K562 (cell line): Measurements from ENCODE around the gene ZBTB22. TPM values are rescaled to one million over a fixed set of nuclear protein-coding genes. Genes with fewer than 3 reads are reported as not detected.
A peak's percentile ranks its signal among the peaks of the same experiment; 100 is the strongest.

ENCODE experiments used
- BRD4 ChIP-seq: fragments of 200-600 bp; sonication (generic); IDR thresholded peaks from 2 replicates; pipeline ENCODE4 v1.6.1; 2017; ENCODE audit warnings: inconsistent platforms
- CBFA2T2 ChIP-seq: fragments of 450-650 bp; conservative IDR thresholded peaks from 2 replicates; pipeline ENCODE4 v1.6.1; 2017; ENCODE audit warnings: mild to moderate bottlenecking
- HEY1 ChIP-seq: fragments of 250-450 bp; sonication (Bioruptor Pico); IDR thresholded peaks from 2 replicates; pipeline ENCODE4 v1.5.0; 2020; ENCODE audit warnings: mild to moderate bottlenecking, moderate library complexity, borderline replicate concordance
- RNF2 ChIP-seq: sonication (generic); IDR thresholded peaks from 2 replicates; pipeline ENCODE4 v1.6.1; 2016
- ZC3H8 ChIP-seq: fragments of 450-650 bp; IDR thresholded peaks from 2 replicates; pipeline ENCODE4 v1.6.1; 2017
- ZNF274 ChIP-seq: IDR thresholded peaks from 2 replicates; pipeline ENCODE4 v1.6.1; 2011; ENCODE audit warnings: low read depth, mild to moderate bottlenecking, low read length, moderate library complexity, borderline replicate concordance
- polyA plus RNA-seq, 8 experiments: library from polyadenylated mRNA; depleted of rRNA in 4 of 8; stranded (reverse) in 5 of 8; unstranded in 3 of 8; fragments of >200 nt; fragmentation: Nextera tagmentation in 2 of 8; fragmentation: Illumina TruSeq in 1 of 8; extraction: Ambion mirVana in 2 of 8; extraction: Trizol in 1 of 8; gene quantifications; 2 replicates each; pipeline versions ENCODE4 v1.2.1 to v1.2.3, GENCODE V29; 2011 to 2014; ENCODE audit warnings: inconsistent platforms in 1 of 8, missing spikeins in 1 of 8
- total RNA-seq, 7 experiments: library from RNA; depleted of rRNA in 6 of 7; stranded (reverse); fragments of >200 nt in 6 of 7; fragmentation: Illumina TruSeq in 2 of 7; extraction: Trizol in 2 of 7; gene quantifications; 2 replicates each; pipeline versions ENCODE4 v1.2.1 to v1.2.3, GENCODE V29; 2011 to 2021; ENCODE audit warnings: low replicate concordance in 1 of 7
- TF ChIP-seq, protein P1 (sequence below): fragments of 450-650 bp; IDR thresholded peaks from 2 replicates; pipeline ENCODE4 v1.6.1; 2016; ENCODE audit warnings: missing biosample characterization, missing genetic modification characterization
- TF ChIP-seq, protein P2 (sequence below): sonication (generic); formaldehyde crosslinking; IDR thresholded peaks from 2 replicates; pipeline ENCODE4 v1.8.1; 2023; ENCODE audit warnings: mild to moderate bottlenecking, missing genetic modification reagents
- TF ChIP-seq, protein P3 (sequence below): sonication (generic); formaldehyde crosslinking; IDR thresholded peaks from 2 replicates; pipeline ENCODE4 v1.8.0; 2022; ENCODE audit warnings: mild to moderate bottlenecking, missing genetic modification reagents, borderline replicate concordance
- TF ChIP-seq, protein P4 (sequence below): fragments of 250-450 bp; sonication (Bioruptor Pico); IDR thresholded peaks from 2 replicates; pipeline ENCODE4 v1.5.0; 2021; ENCODE audit warnings: mild to moderate bottlenecking, borderline replicate concordance
- TF ChIP-seq, protein P5 (sequence below): sonication (generic); formaldehyde crosslinking; IDR thresholded peaks from 2 replicates; pipeline ENCODE4 v1.8.0; 2023; ENCODE audit warnings: mild to moderate bottlenecking, missing genetic modification reagents
- TF ChIP-seq, protein P6 (sequence below): fragments of 250-450 bp; sonication (Bioruptor Pico); IDR thresholded peaks from 2 replicates; pipeline ENCODE4 v1.5.1; 2021; ENCODE audit warnings: mild to moderate bottlenecking
- TF ChIP-seq, protein P7 (sequence below): sonication (generic); formaldehyde crosslinking; IDR thresholded peaks from 2 replicates; pipeline ENCODE4 v1.8.0; 2022; ENCODE audit warnings: missing genetic modification reagents, mild to moderate bottlenecking, borderline replicate concordance
- TF ChIP-seq, protein P8 (sequence below), 2 experiments: fragments of 450-650 bp; IDR thresholded peaks; 2 replicates each; pipeline ENCODE4 v1.6.1; 2016

The ZBTB22 gene
- total and polyA plus RNA-seq, 9 of the 15 experiments (the other 6 are each of a cell fraction or from before 2014, with no cell fraction given), result 0.21 to 11.9 (median 7.1) TPM

DNA sequence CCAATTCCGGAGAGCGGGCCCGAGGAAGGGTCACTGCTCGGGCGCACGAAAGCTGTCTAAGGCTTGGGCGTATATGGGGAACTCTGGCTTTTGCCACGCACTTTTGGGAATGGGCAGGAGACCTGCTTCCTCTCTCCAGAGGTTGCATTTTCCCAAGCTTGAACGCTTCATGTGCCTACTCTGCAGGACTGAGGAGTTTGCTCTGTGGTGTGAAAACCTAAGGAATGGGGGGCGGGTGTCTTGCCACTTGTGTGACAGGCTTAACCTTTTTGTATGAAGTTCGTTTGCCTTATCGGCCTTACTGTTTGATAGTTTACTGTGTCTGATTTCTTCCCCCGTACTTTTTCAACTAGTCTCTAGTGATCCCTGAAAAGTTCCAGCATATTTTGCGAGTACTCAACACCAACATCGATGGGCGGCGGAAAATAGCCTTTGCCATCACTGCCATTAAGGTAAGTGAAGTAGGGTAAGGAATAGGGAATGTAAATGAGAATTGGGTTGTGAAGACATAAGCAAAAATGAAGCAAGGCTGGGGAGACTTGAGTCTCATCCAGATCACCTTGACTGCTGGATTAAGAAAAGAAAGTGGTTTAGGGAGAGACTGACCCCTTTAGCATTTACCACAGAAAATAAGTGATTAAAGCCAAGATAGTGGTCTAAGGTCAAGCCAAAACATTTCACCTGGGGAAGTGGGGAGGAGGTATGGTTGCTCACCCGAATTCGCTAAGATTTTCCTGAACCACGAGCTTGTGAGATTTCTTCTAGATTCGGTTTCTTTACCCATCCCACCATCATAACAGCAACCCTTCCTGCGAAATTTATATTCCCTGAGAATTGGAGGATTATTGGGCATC is 45.0 kb downstream of the ZBTB22 start (continued):
- TF ChIP-seq, protein P1, sequence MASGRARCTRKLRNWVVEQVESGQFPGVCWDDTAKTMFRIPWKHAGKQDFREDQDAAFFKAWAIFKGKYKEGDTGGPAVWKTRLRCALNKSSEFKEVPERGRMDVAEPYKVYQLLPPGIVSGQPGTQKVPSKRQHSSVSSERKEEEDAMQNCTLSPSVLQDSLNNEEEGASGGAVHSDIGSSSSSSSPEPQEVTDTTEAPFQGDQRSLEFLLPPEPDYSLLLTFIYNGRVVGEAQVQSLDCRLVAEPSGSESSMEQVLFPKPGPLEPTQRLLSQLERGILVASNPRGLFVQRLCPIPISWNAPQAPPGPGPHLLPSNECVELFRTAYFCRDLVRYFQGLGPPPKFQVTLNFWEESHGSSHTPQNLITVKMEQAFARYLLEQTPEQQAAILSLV, result no peak
- TF ChIP-seq, protein P2, sequence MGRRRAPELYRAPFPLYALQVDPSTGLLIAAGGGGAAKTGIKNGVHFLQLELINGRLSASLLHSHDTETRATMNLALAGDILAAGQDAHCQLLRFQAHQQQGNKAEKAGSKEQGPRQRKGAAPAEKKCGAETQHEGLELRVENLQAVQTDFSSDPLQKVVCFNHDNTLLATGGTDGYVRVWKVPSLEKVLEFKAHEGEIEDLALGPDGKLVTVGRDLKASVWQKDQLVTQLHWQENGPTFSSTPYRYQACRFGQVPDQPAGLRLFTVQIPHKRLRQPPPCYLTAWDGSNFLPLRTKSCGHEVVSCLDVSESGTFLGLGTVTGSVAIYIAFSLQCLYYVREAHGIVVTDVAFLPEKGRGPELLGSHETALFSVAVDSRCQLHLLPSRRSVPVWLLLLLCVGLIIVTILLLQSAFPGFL, result peak; percentile 96; the same call in 1 of the 2 replicates
- TF ChIP-seq BRD4 (no peak), ZNF274 (no peak), HEY1 (CRISPR knock-in tag) (no peak), ZC3H8 (no peak), RNF2 (no peak), CBFA2T2 (no peak)
- TF ChIP-seq, protein P3, sequence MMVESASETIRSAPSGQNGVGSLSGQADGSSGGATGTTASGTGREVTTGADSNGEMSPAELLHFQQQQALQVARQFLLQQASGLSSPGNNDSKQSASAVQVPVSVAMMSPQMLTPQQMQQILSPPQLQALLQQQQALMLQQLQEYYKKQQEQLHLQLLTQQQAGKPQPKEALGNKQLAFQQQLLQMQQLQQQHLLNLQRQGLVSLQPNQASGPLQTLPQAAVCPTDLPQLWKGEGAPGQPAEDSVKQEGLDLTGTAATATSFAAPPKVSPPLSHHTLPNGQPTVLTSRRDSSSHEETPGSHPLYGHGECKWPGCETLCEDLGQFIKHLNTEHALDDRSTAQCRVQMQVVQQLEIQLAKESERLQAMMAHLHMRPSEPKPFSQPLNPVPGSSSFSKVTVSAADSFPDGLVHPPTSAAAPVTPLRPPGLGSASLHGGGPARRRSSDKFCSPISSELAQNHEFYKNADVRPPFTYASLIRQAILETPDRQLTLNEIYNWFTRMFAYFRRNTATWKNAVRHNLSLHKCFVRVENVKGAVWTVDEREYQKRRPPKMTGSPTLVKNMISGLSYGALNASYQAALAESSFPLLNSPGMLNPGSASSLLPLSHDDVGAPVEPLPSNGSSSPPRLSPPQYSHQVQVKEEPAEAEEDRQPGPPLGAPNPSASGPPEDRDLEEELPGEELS (CRISPR knock-in tag), result no peak
- TF ChIP-seq, protein P4, sequence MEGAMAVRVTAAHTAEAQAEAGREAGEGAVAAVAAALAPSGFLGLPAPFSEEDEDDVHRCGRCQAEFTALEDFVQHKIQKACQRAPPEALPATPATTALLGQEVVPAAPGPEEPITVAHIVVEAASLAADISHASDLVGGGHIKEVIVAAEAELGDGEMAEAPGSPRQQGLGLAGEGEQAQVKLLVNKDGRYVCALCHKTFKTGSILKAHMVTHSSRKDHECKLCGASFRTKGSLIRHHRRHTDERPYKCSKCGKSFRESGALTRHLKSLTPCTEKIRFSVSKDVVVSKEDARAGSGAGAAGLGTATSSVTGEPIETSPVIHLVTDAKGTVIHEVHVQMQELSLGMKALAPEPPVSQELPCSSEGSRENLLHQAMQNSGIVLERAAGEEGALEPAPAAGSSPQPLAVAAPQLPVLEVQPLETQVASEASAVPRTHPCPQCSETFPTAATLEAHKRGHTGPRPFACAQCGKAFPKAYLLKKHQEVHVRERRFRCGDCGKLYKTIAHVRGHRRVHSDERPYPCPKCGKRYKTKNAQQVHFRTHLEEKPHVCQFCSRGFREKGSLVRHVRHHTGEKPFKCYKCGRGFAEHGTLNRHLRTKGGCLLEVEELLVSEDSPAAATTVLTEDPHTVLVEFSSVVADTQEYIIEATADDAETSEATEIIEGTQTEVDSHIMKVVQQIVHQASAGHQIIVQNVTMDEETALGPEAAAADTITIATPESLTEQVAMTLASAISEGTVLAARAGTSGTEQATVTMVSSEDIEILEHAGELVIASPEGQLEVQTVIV (CRISPR knock-in tag), result no peak
- TF ChIP-seq, protein P5, sequence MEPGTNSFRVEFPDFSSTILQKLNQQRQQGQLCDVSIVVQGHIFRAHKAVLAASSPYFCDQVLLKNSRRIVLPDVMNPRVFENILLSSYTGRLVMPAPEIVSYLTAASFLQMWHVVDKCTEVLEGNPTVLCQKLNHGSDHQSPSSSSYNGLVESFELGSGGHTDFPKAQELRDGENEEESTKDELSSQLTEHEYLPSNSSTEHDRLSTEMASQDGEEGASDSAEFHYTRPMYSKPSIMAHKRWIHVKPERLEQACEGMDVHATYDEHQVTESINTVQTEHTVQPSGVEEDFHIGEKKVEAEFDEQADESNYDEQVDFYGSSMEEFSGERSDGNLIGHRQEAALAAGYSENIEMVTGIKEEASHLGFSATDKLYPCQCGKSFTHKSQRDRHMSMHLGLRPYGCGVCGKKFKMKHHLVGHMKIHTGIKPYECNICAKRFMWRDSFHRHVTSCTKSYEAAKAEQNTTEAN (CRISPR knock-in tag), result no peak
- TF ChIP-seq, protein P6, sequence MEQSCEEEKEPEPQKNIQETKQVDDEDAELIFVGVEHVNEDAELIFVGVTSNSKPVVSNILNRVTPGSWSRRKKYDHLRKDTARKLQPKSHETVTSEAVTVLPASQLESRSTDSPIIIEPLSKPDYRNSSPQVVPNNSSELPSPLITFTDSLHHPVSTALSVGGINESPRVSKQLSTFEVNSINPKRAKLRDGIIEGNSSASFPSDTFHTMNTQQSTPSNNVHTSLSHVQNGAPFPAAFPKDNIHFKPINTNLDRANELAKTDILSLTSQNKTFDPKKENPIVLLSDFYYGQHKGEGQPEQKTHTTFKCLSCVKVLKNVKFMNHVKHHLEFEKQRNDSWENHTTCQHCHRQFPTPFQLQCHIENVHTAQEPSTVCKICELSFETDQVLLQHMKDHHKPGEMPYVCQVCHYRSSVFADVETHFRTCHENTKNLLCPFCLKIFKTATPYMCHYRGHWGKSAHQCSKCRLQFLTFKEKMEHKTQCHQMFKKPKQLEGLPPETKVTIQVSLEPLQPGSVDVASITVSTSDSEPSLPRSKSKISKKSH (CRISPR knock-in tag), result no peak
- TF ChIP-seq, protein P7, sequence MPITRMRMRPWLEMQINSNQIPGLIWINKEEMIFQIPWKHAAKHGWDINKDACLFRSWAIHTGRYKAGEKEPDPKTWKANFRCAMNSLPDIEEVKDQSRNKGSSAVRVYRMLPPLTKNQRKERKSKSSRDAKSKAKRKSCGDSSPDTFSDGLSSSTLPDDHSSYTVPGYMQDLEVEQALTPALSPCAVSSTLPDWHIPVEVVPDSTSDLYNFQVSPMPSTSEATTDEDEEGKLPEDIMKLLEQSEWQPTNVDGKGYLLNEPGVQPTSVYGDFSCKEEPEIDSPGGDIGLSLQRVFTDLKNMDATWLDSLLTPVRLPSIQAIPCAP, result no peak
- TF ChIP-seq, protein P8, sequence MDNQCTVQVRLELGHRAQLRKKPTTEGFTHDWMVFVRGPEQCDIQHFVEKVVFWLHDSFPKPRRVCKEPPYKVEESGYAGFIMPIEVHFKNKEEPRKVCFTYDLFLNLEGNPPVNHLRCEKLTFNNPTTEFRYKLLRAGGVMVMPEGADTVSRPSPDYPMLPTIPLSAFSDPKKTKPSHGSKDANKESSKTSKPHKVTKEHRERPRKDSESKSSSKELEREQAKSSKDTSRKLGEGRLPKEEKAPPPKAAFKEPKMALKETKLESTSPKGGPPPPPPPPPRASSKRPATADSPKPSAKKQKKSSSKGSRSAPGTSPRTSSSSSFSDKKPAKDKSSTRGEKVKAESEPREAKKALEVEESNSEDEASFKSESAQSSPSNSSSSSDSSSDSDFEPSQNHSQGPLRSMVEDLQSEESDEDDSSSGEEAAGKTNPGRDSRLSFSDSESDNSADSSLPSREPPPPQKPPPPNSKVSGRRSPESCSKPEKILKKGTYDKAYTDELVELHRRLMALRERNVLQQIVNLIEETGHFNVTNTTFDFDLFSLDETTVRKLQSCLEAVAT (IDR thresholded peaks at IDR 0.05), result peak in 1 of 2 experiments; percentile 31; a peak in 3 of 4 replicates
